CD4-positive, alpha-beta T cell treated with Interleukin-6 for 4 hours (primary cell): ENCODE results near the gene GRN.
"Not testable (repeated sequence)": the region's sequence is repeated elsewhere in the genome, so short reads cannot be mapped to it uniquely, and the experiment has no call there.

Source experiments
- DNase-seq: peaks from one replicate; pipeline ENCODE4 v3.0.0-alpha.2; 2020; ENCODE audit warnings: mixed read lengths

Gene GRN

DNA sequence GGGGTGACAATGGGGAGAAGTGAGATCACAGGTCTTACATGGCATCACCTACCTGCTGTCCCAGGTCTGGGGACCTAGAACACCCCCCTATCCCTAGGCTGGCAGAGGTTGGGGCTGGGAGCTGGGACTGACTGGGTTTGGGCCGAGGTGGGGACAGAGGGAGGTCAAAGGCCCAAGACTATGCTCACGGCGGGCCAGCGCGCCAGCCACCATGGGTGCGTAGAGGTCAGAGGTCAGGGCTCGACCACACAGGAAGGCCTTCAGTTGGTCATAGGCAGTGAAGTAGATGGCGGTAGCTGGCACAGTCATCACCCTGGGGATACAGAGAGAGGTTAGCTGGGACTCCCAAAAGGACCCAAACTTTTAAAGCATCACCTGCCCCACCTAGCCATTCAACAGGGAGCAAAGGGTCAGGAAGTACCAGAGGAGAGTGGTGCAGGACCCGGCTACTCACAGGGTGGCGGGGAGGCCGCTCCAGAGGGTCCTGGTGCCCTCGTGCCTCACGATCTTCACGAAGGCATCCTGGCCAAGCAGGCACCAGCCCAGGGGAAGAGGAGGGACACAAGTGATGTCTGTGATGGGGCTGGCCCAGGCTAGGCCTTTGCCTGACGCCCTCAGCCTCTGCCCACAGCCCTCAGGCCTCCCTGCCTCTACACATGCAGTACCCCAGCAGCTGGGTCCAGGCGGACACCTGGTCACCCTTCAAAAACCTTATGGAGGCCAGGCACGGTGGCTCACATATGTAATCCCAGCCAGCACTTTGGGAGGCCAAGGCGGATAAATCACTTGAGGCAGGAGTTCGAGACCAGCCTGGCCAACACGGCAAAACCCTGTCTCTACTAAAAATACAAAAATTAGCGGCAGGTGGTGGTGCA is 23.6 kb upstream of the GRN start:
- no peak for DNase-seq

DNA sequence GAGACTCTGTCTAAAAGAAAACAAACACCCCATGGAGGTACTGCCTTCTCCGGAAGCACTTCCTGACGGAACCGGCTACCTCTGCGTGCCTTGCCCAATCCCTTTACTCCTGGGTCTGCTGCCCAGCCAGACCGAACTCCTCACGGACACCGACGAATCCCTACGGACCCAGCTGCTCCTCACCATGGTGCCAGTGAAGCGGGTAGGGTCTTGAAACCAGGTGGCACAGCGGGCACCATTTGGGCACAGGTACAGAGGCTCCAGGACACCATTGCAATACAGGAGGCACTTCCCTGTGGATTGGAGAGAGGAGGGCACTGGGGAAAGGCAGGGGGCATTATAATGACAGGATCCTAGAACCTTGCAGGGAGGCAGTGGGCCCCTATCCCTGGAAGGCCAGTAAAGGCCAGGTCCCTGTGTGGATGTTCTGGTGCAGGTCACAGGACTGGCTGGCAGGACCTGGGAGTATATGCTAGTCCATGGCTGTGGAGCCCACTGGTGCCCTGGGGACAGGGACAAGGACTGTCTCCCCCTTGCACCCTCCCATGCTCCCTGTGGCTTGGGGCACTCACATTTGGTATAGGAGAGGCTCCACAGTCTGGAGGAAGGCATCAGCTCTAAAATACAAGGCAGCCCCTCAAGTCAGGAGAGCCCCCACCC is 22.7 kb upstream of the GRN start:
- no peak for DNase-seq

DNA sequence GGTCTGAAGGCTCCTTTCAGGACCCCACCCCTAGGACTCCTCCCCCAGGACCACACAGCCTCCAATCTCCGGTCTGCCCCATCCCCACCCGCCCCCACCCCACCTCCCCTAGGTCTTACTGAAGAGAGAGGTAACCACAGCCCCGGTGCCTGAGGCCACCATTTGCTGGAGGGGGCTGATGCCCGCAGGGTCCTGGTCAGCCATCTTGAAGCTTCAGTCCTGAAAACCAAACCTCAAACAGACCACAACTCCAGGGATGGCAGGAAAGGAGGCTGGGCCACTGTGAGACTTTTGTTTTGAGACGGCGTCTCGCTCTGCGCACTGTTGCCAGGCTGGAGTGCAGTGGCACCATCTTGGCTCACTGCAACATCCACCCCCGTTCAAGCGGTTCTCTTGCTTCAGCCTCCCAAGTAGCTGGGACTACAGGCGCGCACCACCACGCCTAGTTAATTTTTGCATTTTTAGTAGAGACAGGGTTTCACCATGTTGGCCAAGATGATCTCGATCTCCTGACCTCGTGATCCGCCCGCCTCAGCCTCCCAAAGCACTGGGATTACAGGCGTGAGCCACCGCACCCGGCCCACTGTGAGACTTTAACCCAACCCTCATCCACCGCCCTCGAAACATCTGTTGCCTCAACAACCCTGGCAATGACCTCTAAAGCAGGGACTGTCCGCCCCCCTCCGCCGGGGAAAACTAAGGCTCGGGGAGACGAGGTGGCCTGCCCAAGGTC is 21.6 kb upstream of the GRN start:
- no peak for DNase-seq

DNA sequence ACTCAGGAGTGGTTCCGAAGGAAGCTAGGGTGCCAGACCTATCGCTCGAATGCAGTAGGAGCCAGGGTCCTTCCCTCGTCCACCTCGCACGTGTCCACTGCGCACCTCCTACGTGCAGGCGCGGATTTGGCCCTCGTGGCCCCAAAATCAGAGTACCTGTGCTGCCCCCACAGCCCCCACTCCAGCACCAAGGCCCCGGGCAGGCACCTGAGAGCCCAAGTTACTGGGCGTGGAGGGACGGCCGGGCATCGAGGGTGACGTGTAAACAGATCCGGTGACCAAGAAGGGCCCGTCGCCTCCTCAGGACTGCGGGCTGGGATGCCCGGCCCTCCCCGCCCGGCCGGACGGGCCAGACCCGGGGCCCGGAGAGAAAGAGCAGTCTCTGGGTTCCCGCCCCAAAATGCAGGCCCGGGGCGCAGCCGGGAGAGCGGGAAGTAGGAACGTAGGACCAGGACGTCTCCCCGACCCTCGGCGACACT is 21.0 kb upstream of the GRN start:
- no peak for DNase-seq

DNA sequence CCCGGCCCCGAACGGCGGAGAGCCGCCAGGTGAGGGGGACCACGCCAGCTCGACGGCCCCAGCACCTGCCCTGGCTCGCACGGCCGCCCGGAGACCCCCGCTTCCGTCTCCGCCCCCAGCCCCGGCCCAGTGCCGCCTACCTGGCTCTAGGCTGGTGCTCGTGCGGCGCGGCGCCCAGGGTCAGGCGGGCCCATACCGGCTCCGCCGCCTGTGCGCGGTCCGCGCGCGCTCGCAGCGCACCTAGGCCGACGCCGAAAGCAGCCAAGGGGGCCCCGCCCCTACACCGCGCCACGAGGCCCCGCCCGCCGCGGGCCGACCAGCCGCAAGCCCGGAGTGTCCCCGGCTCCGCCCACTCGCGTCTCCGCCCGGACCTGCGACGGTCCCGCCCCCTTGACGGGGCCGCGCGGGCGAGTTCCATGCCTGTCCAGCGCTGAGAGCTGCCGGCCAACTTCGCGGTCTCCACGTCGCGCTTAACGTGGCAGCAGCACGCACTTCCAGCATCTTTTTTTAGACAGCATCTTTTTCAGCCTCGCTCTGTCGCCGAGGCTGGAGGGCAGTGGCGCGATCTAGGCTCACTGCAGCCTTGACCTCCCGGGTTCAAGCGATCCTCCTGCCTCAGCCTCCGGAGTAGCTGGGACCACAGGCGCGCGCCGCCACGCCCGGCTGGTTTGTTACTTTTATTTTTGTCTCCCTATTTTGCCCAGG is 20.4 kb upstream of the GRN start, which contains the start of gene SLC25A39:
Gene SLC25A39, minus strand, starts transcription at position 253 of the 705 bp plus-strand sequence. CDS start 1,261 bp downstream, outside the sequence.
- DNase-seq, result peak; percentile 96

DNA sequence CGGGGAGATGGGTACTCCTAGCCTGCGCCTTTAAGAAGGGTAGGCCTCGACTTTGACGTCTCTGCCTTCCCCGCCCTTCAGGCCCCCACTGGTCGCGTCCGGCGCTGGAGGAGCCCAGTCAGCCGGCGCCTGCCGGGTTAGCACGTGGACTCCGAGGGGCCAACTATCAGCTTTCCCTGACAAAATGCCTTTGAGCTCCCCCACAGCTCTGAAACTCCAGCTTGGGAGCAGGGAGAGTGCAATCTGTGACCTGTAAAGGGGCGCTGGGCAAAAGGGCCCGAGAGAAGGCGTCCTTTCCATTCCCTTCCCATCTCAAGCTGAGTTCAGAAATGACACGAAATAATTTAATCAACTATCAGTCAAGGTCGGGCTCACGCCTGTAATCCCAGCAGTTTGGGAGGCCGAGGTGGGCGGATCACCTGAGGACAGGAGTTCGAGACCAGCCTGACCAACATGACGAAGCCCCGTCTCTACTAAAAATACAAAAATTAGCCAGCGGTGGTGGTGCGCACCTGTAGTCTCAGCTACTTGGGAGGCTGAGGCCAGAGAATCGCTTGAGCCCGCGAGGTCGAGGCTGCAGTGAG is 18.1 kb upstream of the GRN start:
- DNase-seq, result peak; percentile 96

DNA sequence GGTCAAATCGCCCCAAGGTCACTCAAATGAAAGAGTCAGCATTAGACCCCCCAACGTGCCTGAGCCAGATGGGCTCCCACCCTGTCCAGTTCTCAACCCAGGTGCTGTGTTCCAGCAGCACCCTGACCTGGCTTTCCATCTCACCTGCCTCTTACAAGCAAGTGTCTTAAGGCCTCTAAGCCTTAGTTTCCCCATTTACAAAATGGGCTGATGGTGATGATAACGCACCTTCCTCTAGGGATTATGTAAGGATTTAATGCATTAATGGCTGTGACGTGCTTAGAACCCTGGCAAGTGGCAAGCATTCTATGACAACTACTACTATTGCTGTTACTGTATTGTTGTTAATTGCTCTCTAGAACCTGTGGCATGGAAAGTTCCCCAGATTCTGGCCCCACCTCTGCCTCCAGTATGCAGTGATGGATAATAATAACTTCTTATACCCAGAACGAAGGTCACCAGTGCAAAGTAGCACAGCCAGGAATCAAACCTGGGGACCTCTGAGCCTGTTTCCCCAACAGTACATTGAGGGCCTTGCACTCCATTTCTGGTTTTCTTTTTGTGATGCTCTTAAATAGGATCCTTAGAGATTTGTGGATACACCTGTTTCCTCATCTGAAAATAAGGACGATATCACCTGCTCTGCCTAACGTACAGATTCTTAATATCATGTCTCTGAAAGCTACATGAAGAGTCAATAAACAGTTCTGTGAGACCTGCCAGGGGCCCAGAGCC is 17.2 kb upstream of the GRN start:
- no peak for DNase-seq

DNA sequence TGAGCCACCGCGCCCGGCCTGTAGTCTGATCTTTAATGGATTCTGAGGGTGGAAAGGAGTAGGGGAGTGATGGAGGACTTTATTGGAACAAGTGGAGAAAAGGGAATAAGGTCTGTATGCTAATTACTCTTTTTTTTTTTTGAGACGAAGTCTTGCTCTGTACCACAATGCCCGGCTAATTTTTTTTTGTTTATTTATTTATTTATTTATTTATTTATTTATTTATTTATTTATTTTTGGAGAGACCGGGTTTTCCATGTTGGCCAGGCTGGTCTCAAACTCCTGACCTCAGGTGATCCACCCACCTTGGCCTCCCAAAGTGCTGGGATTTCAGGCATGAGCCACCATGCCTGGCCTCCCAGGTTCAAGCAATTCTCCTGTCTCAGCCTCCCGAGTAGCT is 15.6 kb upstream of the GRN start:
- not testable (repeated sequence) for DNase-seq

DNA sequence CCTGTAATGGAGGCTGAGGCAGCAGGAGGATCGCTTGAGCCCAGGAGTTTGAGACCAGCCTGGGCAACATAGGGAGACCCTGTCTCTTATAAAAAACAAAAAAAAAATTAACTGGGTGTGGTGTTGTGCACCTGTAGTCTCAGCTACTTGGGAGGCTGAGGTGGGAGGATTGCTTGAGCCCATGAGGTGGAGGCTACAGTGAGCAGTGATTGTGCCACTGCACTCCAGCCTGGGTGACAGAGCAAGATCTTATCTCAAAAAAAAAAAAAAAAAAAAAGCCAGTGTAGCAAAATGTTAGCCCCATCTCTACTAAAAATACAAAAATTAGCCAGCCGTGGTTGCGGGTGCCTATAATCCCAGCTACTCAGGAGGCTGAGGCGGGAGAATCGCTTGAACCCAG is 14.8 kb upstream of the GRN start:
- DNase-seq, result not testable (repeated sequence)

DNA sequence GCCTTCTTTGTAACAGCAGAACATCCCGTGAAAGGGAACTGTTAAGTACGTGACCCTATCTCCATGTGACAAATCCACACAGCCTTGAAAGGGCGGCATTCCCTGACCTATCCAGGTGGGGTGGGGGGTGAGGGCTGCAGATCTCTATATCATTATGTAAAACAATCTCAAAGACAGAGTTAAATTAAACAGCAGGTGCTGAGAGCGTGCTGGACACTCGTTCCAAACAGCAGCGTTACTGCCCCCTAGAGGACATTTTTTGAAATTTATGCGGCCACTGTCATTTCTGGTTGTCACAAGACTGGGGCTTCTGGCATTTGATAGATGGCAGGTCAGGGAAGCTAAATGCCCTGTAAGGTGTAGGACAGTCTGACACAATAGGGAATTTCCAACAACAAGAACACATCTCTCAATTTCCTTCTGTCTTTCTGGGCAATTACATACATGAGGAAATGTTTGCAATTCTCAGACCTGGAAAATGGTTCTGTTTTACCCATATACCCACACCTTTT is 13.8 kb upstream of the GRN start:
- peak; percentile 75 for DNase-seq

DNA sequence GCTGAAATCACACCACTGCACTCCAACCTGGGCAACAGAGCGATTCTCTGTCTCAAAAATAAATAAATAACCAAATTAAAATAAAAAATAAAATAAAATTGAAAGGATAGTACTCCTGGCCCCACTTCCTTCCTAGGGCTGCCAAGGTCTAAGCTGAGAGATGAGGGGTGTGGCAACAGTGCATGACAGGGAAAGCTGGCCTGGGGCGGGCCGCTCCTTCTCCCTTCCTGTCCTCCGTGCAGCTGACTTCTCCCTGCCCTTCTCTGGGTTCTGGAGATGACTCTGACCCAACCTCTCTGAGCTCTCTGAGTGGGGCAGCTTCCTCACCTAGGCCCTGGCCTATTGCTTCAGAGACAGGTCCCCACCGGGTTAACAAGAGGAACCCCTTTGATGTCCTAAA is 11.7 kb upstream of the GRN start:
- no peak for DNase-seq

DNA sequence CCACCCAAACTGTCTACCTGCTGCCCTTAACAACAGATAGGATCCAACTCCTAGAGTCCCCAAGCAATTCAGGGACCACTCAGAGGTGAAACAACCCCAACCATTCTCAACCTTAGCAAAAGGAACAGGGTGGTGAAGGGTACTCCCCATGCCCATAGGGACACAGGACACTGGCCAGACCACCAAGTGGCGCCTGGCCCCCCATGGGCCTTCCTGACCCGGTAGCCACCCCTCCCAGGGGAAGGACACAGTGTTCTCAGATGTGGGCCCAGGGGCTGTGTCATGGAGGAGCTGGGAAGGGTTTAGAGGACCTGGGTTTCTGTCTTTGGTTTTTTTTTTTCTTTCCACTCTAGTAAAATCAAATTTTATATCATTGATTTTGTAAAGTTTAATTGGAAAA is 10.8 kb upstream of the GRN start:
- no peak for DNase-seq

DNA sequence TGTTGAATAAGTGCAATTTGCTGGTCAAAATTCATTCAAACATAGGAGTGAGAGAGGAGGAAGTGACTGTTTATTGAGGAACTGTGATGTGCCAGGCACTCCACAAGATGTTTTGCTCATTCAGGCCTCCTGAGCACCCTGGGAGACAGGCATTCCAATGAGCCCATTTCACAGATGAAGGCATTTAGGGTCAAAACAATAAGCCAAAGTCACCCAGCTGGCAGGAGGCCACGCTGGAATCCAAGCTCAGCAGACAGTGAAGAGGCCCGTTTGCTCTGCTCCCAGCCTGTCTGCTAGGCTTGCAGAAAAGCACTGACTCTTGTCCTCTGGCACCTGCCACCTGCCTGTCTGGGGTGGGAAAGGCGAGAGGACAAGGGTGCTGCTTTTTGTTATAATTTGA is 10.4 kb upstream of the GRN start:
- no peak for DNase-seq

DNA sequence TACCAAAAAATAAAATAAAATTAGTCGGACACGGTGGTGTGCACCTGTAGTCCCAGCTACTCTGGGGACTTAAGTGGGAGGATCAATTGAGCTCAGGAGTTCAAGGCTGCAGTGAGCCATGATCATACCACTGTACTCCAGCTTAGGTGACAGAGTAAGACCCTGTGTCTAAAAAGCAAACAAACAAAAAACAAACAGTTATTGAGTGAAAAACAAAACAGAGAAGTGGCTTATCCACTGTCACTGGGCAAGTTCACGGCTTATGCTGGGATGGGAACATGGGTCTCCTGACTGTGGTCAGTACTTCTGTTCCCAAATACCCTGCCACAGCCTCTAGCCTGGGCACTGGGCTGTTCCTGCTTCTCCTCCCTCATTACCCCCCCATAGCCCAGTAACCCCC is 9.5 kb upstream of the GRN start:
- no peak for DNase-seq

DNA sequence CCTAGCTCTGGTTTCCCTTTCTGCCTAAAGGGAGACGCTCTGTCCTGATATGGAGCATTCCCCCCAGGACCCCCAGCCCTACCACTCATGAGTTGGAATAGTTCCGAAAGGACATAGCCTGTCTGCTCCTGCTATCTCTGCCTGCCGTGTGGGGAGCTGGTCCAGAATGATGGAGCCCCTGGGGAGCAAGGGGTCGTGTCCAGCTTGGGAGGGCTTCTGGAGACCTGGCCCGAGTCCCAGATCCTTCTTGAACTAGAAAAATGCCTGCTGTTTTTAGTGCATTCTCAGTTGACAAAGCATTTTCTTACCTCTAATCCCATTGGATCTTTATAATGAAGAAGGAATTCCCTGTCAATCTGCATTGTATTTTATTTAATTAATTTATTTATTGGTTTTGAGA is 9.1 kb upstream of the GRN start:
- DNase-seq, result no peak

DNA sequence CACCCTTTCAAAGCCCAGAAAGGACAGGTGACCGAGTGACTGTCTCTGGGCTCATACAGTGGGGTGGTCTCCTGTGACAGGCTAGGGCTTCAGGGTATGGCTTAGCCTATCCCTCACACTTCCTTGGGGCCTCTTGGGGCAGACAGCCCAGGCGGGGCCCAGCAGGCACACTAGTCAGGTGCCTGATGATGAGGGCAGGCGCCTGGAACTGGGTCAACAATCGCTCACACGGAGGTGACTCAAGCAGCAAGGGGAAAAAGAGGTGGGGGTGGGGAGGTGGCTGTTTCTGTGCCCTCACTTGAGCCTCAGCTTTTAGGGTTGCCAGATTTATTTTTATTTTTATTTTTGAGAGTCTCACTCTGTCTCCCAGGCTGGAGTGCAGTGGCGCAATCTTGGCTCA is 6.4 kb upstream of the GRN start:
- DNase-seq, result no peak

DNA sequence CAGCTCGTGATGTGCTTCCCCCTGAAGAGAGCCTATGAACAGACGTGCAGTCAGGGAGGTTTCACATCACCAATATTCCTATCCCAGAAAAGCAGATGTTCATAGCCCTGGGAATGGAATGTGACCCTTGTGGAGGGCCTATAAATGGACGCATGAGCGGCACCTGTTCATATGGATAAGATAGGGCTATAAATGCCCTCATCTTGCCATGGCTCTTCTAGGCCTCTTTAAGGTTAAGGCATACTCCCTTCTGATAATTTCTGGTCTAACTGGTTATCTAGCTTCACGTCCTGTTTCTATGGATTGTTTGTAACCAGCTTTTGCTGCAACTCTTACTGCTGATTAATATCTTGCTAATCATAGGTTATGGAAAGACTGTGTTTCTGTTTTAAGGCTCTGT is 4.5 kb upstream of the GRN start:
- DNase-seq, result not testable (repeated sequence)

DNA sequence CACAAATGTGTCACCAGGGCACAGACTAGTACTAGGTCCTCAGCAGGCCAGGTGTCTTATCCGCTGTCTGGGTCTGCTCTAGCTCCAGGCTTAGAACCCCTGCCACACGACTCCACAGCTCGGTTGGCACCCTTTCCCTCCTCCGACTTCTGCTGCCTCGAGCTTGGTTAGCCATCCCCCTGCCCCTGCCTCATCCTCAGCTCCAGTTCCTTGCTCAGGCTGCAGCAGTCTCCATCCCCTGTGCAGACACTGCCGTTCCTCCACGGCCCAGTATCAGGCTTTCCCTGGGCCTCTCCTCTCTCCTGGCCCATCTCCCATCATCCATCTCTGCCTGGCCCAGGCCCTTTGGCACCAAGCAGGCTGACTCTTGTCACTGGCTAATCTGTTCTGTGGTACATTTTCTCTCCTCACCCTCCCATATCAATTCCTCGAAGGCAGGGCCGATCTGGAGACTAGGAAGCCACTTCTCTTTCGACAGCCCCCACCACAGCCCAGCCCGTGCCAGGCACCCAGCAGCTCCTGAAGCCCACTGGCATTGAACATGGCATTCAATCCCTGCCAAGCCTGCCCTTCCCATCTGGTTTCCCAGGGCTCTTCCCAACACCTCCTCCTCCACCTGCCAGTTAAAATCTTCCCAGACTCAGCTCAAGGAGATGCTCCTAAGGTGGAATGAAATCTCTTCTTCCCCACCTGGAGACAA is 1.4 kb upstream of the GRN start:
- no peak for DNase-seq

DNA sequence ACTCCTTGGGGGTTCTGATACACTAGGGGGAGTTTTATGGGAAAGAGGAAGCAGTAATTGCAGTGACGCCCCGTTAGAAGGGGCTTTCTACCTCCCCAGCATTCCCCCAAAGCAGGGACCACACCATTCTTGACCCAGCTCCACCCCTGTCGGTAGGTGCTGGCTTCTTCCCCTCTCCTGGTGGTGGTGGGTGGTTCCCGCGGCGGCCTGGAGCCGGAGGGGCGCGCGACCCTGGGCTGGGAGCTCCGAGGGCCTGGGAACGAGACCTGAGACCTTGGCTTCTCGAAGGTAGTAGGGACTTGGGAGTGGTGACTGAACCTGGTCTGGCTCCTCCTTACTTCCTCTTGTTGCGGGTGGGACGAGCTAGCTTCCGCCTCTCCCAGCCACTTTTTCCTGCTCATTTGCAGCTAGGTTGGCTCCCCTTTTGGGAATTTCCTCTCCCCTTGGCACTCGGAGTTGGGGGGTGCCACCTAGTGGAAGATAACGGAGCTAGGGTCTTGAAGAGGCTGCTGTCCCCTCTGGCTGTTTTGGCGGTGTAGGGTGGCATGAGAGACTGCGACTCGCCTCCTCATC is 438 bp downstream of the GRN start:
- peak; percentile 57 for DNase-seq

DNA sequence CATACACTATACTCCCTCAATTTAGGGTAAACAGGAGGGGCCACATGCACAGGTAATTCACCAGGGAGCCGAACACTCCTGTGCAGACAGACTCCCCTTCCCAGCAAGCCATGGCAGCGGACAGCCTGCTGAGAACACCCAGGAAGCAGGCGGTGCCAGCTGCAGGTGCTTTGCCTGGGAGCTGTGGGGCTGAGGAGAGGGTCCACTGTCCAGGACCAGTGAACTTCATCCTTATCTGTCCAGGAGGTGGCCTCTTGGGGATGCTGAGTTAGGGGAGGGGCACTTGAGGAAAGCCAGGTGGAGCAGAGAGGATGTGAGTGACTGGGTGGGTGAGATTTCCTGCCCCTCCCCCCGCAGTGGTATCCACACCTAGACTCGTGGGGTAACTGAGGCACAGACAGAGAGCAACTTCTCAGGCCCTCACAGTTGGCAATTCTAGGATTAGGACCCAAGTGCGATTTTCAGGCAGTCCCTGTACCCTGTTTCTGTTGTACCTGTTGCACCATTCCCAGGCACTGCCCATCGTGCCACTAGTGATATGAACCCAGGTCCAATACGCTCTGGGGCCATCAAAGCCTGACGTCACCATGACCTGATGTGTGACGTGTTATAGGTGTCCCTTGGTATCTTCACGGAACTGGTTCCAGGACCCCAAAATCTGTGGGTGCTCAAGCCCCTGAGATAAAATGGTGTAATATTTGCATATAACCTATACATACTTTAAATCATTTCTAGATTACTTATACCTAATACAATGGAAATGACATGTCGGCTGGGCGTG is 1.2 kb downstream of the GRN start:
- DNase-seq, result no peak
